Astrocyte of the cerebellum (primary cell): ENCODE measurements around the gene FAM174A.

Experiments
- DNase-seq: peaks from one replicate; pipeline ENCODE4 v3.0.0-alpha.2; 2011; ENCODE audit warnings: low read depth
- H3K4me3 ChIP-seq: 2 replicates; pipeline ENCODE4 v1.5.1; 2011; ENCODE audit warnings: mild to moderate bottlenecking, low read depth, low read length, moderate library complexity
- CTCF ChIP-seq: IDR thresholded peaks from 2 replicates; pipeline ENCODE4 v1.5.1; 2012; ENCODE audit warnings: low read length, low read depth, moderate library complexity, mild to moderate bottlenecking; ENCODE audit errors: missing control alignments
- in situ Hi-C: cut with HindIII; loops from 2 replicates; pipeline ENCODE4 v1.10.0; 2017; ENCODE audit warnings: low sequenced_read_pairs

Gene FAM174A

GRCh38 chr5:100546001-100546400, 10.8 kb downstream of the FAM174A start:
- no peak for TF ChIP-seq CTCF
- in situ Hi-C loops = no loop called here
- no peak for DNase-seq
- no peak overlapping the region for H3K4me3 ChIP-seq

GRCh38 chr5:100550531-100551051, 15.4 kb downstream of the FAM174A start:
- DNase-seq = no peak
- no peak for TF ChIP-seq CTCF
- in situ Hi-C loops = no loop called here
- H3K4me3 ChIP-seq = no peak overlapping the region

GRCh38 chr5:100551183-100551582, 16.0 kb downstream of the FAM174A start:
- in situ Hi-C loops = no loop called here
- no peak for TF ChIP-seq CTCF
- H3K4me3 ChIP-seq = no peak overlapping the region
- DNase-seq = no peak

- in situ Hi-C loops = no loop called here
- DNase-seq = no peak
- no peak overlapping the region for H3K4me3 ChIP-seq
- TF ChIP-seq CTCF = no peak
These were observed 18.0 kb downstream of the FAM174A start for GRCh38 chr5:100553209-100553608.

- no peak overlapping the region for H3K4me3 ChIP-seq
- in situ Hi-C loops = no loop called here
- TF ChIP-seq CTCF = no peak
- DNase-seq = no peak
These were observed 25.7 kb downstream of the FAM174A start for GRCh38 chr5:100560860-100561259.

- H3K4me3 ChIP-seq = no peak overlapping the region
- no peak for TF ChIP-seq CTCF
- DNase-seq = no peak
- in situ Hi-C loops = no loop called here
These were observed 27.6 kb downstream of the FAM174A start for GRCh38 chr5:100562821-100563220.
